AG04450 (cell line): Measurements from ENCODE around the gene NOL9. TPM values are rescaled to one million over a fixed set of nuclear protein-coding genes. Genes with fewer than 3 reads are reported as not detected.
"Not testable (repeated sequence)": the region's sequence is repeated elsewhere in the genome, so short reads cannot be mapped to it uniquely, and the experiment has no call there.

ENCODE experiments used
- CTCF ChIA-PET: fragments of 300-600, 350-600 bp; formaldehyde crosslinking; extraction: SDS; loops from one replicate; lab custom pipeline; 2022; ENCODE audit warnings: antibody characterized with exemption, inconsistent platforms; lab: Charles Lee
- POLR2A ChIA-PET: fragments of 350-600 bp; formaldehyde crosslinking; extraction: SDS; loops from one replicate; lab custom pipeline; 2021; ENCODE audit warnings: antibody characterized with exemption, inconsistent platforms; lab: Yijun Ruan, JAX
- DNase-seq: peaks from one replicate; pipeline ENCODE4 v3.0.0-alpha.2; 2011; ENCODE audit warnings: low read depth, low spot score
- H3K27ac ChIP-seq: one replicate; pipeline ENCODE4 v1.5.1; 2012; ENCODE audit warnings: low read depth, low read length, control low read depth
- H3K27me3 ChIP-seq: one replicate; pipeline ENCODE4 v1.6.0; 2012; ENCODE audit warnings: low read length; ENCODE audit not compliant: control insufficient read depth, insufficient read depth
- H3K4me3 ChIP-seq: 2 replicates; pipeline ENCODE4 v1.5.1; 2011; ENCODE audit warnings: mild to moderate bottlenecking, low read depth, low read length, control low read depth
- H3K9me3 ChIP-seq: 2 replicates; pipeline ENCODE4 v1.5.1; 2012; ENCODE audit warnings: low read length; ENCODE audit not compliant: control insufficient read depth, insufficient read depth
- polyA plus RNA-seq: library from polyadenylated mRNA; depleted of rRNA; stranded (reverse); fragments of >200 nt; gene quantifications from 2 replicates; pipeline ENCODE4 v1.2.3, GENCODE V29; 2011
- TF ChIP-seq, protein P1 (sequence below): IDR thresholded peaks from 2 replicates; pipeline ENCODE4 v1.5.1; 2011; ENCODE audit warnings: low read depth, low read length, control low read depth, inconsistent platforms

The NOL9 gene
- polyA plus RNA-seq, 1 experiment: 23.6 TPM

DNA sequence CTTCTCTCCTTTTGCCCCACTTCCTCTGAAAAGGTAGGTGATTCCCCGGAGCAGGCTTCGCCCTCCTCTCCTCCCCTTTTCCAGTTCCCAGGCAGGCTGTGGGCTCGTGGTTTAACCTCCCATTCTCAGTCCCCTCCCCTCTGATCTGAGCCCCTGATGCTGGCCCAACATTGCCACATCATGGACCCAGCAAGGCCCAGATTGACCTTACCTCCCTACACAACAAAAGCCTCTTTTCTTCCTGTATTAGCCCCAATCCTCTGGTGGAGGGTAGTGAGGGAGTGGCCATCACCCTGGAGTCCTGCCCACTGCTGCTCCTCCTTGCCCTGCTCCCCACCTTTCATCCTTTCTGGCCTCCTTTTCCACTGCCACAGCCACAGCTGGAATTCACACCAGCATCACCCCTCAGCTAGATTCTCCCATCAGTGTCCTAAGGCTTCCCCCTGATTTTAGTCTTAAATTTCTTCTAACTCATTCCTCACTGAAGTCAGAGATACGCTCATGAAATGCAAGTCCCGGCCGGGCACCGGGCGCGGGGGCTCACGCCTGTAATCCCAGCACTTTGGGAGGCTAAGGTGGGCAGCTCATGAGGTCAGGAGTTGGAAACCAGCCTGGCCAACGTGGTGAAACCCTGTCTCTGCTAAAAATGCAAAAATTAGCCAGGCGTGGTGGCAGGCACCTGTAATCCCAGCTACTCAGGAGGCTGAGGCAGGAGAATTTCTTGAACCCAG, 18.5 kb upstream of the NOL9 start:
- ChIA-PET POLR2A (interaction anchor here (0.6 kb wide), 2 partner anchors 14 to 15 kb away, joined by 3 to 9 read pairs; no protein-coding TSS in a partner anchor), CTCF (interaction anchor here (3.0 kb wide), 1 partner anchor 18 kb away, joined by 12 read pairs; the partner anchor contains the start of genes NOL9 and TAS1R1)
- TF ChIP-seq, protein P1, sequence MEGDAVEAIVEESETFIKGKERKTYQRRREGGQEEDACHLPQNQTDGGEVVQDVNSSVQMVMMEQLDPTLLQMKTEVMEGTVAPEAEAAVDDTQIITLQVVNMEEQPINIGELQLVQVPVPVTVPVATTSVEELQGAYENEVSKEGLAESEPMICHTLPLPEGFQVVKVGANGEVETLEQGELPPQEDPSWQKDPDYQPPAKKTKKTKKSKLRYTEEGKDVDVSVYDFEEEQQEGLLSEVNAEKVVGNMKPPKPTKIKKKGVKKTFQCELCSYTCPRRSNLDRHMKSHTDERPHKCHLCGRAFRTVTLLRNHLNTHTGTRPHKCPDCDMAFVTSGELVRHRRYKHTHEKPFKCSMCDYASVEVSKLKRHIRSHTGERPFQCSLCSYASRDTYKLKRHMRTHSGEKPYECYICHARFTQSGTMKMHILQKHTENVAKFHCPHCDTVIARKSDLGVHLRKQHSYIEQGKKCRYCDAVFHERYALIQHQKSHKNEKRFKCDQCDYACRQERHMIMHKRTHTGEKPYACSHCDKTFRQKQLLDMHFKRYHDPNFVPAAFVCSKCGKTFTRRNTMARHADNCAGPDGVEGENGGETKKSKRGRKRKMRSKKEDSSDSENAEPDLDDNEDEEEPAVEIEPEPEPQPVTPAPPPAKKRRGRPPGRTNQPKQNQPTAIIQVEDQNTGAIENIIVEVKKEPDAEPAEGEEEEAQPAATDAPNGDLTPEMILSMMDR: no peak
- Histone ChIP-seq H3K4me3 (no peak overlapping the region), H3K9me3 (peaks cover 7% of the 10 kb centered on the region), H3K27me3 (peaks cover 19% of the 10 kb centered on the region), H3K27ac (no peak overlapping the region)
- no peak for DNase-seq

DNA sequence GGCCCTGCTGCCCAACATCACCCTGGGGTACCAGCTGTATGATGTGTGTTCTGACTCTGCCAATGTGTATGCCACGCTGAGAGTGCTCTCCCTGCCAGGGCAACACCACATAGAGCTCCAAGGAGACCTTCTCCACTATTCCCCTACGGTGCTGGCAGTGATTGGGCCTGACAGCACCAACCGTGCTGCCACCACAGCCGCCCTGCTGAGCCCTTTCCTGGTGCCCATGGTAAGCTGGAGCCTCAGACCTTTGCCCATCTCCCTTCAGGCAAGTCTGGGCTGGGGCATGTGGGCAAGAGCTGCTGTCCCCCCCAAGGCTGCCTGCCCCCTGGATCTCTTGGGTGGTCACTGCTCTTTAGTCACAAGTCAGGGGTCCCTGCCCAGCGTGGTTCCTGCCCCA, 16.7 kb upstream of the NOL9 start:
- H3K27ac ChIP-seq: no peak overlapping the region
- ChIA-PET CTCF (no interaction called here), POLR2A (no interaction called here)
- H3K27me3 ChIP-seq: peaks cover 19% of the 10 kb centered on the region
- TF ChIP-seq, protein P1: no peak
- no peak overlapping the region for H3K4me3 ChIP-seq
- peaks cover 7% of the 10 kb centered on the region for H3K9me3 ChIP-seq
- no peak for DNase-seq

DNA sequence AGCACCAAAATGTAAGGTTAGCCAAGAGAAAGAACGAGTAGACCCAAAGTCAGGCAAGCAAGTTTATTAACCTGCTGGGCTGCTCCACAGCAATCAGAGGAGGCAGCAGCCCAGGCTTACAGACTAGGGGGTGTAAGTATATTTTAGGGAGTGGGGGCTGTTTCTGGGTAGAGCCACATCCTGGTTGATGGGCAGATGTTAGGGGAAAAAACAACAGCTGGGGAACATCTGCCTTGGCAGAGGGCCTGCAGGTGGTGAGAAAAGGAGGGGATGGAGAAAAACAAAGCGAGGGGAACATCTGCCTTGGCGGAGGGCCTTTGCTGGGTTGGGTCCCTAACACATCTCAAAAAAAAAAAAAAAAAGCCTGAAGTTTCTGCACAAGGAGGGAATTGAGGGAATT, 15.8 kb upstream of the NOL9 start:
- TF ChIP-seq, protein P1: no peak
- Histone ChIP-seq H3K27ac (no peak overlapping the region), H3K9me3 (peaks cover 7% of the 10 kb centered on the region), H3K4me3 (no peak overlapping the region), H3K27me3 (peaks cover 23% of the 10 kb centered on the region)
- CTCF ChIA-PET: interaction anchor here (3.2 kb wide), 1 partner anchor 16 kb away, joined by 11 read pairs; the partner anchor contains the start of genes NOL9 and TAS1R1
- POLR2A ChIA-PET: no interaction called here
- DNase-seq: no peak

DNA sequence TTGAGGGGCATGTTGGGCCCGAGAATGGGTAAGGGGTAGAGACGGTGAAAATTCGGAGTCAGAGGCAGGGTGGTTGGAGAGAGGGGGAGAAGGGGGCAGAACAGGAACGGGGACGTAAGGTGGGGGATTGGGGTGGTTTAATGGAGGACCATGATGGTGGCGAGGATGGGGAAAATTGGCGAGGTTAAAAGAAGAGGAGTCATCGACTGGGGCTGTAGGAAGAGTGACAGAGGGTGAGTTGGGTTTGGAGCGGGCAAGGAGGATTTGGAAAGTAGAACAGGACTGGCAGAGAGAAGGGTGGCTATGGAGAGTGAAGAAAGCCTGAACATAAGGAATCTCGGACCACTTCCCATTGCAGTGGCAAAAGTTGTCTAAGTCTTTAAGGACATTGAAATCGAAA, 14.7 kb upstream of the NOL9 start:
- no peak overlapping the region for H3K4me3 ChIP-seq
- peaks cover 7% of the 10 kb centered on the region for H3K9me3 ChIP-seq
- ChIA-PET POLR2A (no interaction called here), CTCF (interaction anchor here (3.2 kb wide), 1 partner anchor 14 kb away, joined by 11 read pairs; the partner anchor contains the start of genes NOL9 and TAS1R1)
- no peak for DNase-seq
- peaks cover 28% of the 10 kb centered on the region for H3K27me3 ChIP-seq
- TF ChIP-seq, protein P1: no peak
- no peak overlapping the region for H3K27ac ChIP-seq

DNA sequence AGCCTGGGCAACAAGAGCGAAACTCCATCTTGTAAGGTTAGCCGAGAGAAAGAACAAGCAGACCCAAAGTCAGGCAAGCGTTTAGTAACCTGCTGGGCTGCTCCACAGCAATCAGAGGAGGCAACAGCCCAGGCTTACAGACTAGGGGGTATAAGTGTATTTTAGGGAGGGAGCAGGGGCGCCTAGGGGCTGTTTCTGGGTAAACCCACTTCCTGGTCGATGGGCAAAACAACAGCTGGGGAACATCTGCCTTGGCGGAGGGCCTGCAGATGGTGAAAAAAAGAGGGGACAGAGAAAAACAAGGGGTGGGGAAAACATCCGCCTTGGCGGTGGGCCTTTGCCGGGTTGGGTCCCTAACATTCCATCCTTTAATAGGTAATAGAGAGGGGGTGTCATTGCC, 6.0 kb upstream of the NOL9 start:
- no peak for DNase-seq
- Histone ChIP-seq H3K27me3 (peaks cover 21% of the 10 kb centered on the region), H3K27ac (no peak overlapping the region), H3K4me3 (no peak overlapping the region), H3K9me3 (peaks cover 8% of the 10 kb centered on the region)
- TF ChIP-seq, protein P1: no peak
- ChIA-PET CTCF (interaction anchor here (0.7 kb wide), 1 partner anchor 36 kb away, joined by 3 read pairs; no protein-coding TSS in a partner anchor), POLR2A (no interaction called here)

DNA sequence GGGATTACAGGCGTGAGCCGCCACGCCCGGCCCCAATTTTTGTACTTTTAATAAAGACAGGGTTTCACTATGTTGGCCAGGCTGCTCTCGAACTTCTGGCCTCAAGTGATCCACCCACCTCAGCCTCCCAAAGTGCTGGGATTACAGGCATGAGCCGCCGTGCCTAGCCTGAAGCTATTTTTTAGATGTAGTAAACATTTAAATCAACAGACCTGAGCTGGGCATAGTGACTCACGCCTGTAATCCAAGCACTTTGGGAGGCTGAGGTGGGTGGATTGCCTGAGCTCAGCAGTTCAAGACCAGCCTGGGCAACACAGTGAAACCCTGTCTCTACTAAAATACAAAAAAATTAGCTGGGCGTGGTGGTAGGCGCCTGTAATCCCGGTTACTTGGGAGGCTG, 4.8 kb upstream of the NOL9 start:
- peaks cover 16% of the 10 kb centered on the region for H3K27me3 ChIP-seq
- H3K4me3 ChIP-seq, H3K27ac ChIP-seq, DNase-seq, CTCF ChIA-PET, H3K9me3 ChIP-seq: not testable (repeated sequence)
- POLR2A ChIA-PET: interaction anchor here (0.6 kb wide), 1 partner anchor 14 kb away, joined by 3 read pairs; no protein-coding TSS in a partner anchor
